Stomach (tissue), 9 donors: Measurements from ENCODE around the gene ZNF766. TPM values are rescaled to one million over a fixed set of nuclear protein-coding genes. Genes with fewer than 3 reads are reported as not detected.
"Not testable (repeated sequence)": the region's sequence is repeated elsewhere in the genome, so short reads cannot be mapped to it uniquely, and the experiment has no call there.

Experiments used
- DNase-seq, 2 donors: peaks; one replicate each; pipeline versions ENCODE4 v3.0.0 to v3.0.0-alpha.2; 2013 to 2019
- H3K27ac ChIP-seq, 5 donors: fragments of 200-600 bp in 4 of 5; sonication (generic) in 4 of 5; one replicate each; pipeline ENCODE4 v1.5.1; 2013 to 2019; ENCODE audit warnings: mild to moderate bottlenecking in 1 of 5, moderate library complexity in 1 of 5
- H3K27me3 ChIP-seq, 3 donors: fragments of 200-600 bp; sonication (generic); one replicate each; pipeline ENCODE4 v1.5.1; 2017 to 2019; ENCODE audit warnings: mixed run types in 1 of 3
- H3K36me3 ChIP-seq, 4 donors: fragments of 200-600 bp; sonication (generic); 1 replicate in 3 of 4; 2 replicates in 1 of 4; pipeline ENCODE4 v1.5.1; 2016 to 2019
- H3K4me1 ChIP-seq, 4 donors: fragments of 200-600 bp; sonication (generic); one replicate each; pipeline ENCODE4 v1.5.1; 2016 to 2019
- H3K4me3 ChIP-seq, 4 donors: fragments of 200-600 bp; sonication (generic) in 3 of 4; one replicate each; pipeline ENCODE4 v1.5.1; 2016 to 2019; ENCODE audit warnings: mild to moderate bottlenecking in 1 of 4
- H3K9me3 ChIP-seq, 4 donors: fragments of 200-600 bp; sonication (generic); one replicate each; pipeline ENCODE4 v1.5.1; 2016 to 2019
- EP300 ChIP-seq: sonication (generic); formaldehyde crosslinking; IDR thresholded peaks from one replicate; pipeline ENCODE4 v1.6.1; 2017; ENCODE audit warnings: antibody characterized with exemption
- POLR2A ChIP-seq, 4 donors: fragments of 450-650 bp; IDR thresholded peaks; one replicate each; pipeline ENCODE4 v1.6.1; 2016; ENCODE audit warnings: antibody characterized with exemption in 4 of 4, control low read depth in 2 of 4, mild to moderate bottlenecking in 1 of 4, moderate library complexity in 1 of 4
- POLR2AphosphoS5 ChIP-seq, 3 donors: sonication (generic); formaldehyde crosslinking; IDR thresholded peaks; one replicate each; pipeline ENCODE4 v1.6.1; 2016; ENCODE audit warnings: antibody characterized with exemption in 3 of 3
- WGBS, 5 donors: extraction: QIAGEN DNeasy Blood & Tissue Kit in 3 of 5; methylation state at CpG; one replicate each; pipeline versions ENCODE4 v1.1.5 to v1.1.7; 2013 to 2018; 5-methylcytosine and 5-hydroxymethylcytosine counted together
- intact Hi-C: fragments of 100-400 bp; cut with DNase I; formaldehyde crosslinking; loops from one replicate; pipeline ENCODE4 v1.15.1; 2023; ENCODE audit warnings: low total_unique reads
- polyA plus RNA-seq, 3 donors: library from polyadenylated mRNA; stranded (reverse); fragments of 200-250 nt; gene quantifications; one replicate each; pipeline ENCODE4 v1.2.3, GENCODE V29; 2013
- small RNA-seq, 4 donors: library from RNA; depleted of rRNA; stranded (forward); fragments of <200 nt; gene quantifications; one replicate each; pipeline ENCODE3, GENCODE V24; 2016
- total RNA-seq, 5 donors: library from RNA; depleted of rRNA; stranded (reverse); fragments of >200 nt; gene quantifications; one replicate each; pipeline versions ENCODE4 v1.1.0 to v1.2.3, GENCODE V29; 2014 to 2016
- TF ChIP-seq, protein P1 (sequence below), 7 experiments: fragments of 450-650 bp in 4 of 7; fragments of 200-600 bp in 3 of 7; sonication (generic) in 3 of 7; IDR thresholded peaks; one replicate each; pipeline ENCODE4 v1.5.1; 2016 to 2019; ENCODE audit warnings: antibody characterized with exemption in 7 of 7, control low read depth in 2 of 7, mild to moderate bottlenecking in 1 of 7
- donor health status: healthy with polysubstance abuse.
- donor health status: Bipolar disorder and iron deficiency.
- donor health status: healthy.

ZNF766 gene
- total and polyA plus RNA-seq, 8 donors, result 1.3 to 19.6 (median 4.2) TPM

DNA sequence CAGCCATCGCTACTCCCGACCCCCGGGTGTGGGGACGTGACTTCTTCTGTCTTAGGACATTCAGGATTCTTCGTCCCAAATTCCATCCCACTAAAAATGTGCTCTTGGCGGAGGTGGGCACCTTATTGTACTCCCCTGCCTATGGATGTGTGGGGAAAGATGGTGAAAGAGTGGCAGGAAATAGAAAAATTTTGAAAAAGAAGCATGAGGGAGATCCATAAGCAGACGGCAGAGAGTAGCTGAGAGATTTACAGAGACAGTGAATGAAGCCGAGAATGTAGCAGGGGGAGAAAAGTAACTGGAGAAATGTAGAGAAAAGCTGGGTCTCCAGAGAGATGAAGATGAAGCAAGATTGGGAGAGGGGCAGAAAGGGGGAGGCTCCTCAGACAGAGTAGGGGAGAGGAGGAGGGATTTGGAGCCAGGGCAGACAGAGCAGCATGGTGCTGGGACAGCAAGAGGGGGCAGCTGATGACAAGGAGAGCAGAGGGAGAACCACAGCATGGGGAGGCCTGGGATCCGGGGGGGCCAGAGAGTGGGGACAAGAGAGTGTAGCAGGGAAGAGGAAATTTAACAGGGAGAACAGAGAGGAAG, 67.5 kb downstream of the ZNF766 start:
- Histone ChIP-seq H3K36me3 (peaks cover 0 to 14% (median 3%) of the 10 kb centered on the region in 4 donors), H3K27me3 (no peaks in the 10 kb centered on the region), H3K27ac (peak overlapping the region in 4 of 5 donors; percentile 78 to 87 (median 83)), H3K9me3 (peaks cover 13 to 65% (median 39%) of the 10 kb centered on the region in 4 donors), H3K4me1 (peaks cover 6 to 18% (median 10%) of the 10 kb centered on the region in 4 donors), H3K4me3 (peak overlapping the region; percentile 64 to 77 (median 75))
- DNase-seq, result peak in 1 of 2 donors; percentile 35
- 2 to 4% (median 4%) methylated on average over 9 of the region's 9 CpGs for WGBS, 5 donors
- intact Hi-C loops, result no loop called here
- TF ChIP-seq POLR2A (IDR thresholded peaks at IDR 0.05) (no peak), EP300 (no peak), POLR2AphosphoS5 (IDR thresholded peaks at IDR 0.05) (no peak)
- TF ChIP-seq, protein P1, sequence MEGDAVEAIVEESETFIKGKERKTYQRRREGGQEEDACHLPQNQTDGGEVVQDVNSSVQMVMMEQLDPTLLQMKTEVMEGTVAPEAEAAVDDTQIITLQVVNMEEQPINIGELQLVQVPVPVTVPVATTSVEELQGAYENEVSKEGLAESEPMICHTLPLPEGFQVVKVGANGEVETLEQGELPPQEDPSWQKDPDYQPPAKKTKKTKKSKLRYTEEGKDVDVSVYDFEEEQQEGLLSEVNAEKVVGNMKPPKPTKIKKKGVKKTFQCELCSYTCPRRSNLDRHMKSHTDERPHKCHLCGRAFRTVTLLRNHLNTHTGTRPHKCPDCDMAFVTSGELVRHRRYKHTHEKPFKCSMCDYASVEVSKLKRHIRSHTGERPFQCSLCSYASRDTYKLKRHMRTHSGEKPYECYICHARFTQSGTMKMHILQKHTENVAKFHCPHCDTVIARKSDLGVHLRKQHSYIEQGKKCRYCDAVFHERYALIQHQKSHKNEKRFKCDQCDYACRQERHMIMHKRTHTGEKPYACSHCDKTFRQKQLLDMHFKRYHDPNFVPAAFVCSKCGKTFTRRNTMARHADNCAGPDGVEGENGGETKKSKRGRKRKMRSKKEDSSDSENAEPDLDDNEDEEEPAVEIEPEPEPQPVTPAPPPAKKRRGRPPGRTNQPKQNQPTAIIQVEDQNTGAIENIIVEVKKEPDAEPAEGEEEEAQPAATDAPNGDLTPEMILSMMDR (IDR thresholded peaks at IDR 0.05), result no peak

DNA sequence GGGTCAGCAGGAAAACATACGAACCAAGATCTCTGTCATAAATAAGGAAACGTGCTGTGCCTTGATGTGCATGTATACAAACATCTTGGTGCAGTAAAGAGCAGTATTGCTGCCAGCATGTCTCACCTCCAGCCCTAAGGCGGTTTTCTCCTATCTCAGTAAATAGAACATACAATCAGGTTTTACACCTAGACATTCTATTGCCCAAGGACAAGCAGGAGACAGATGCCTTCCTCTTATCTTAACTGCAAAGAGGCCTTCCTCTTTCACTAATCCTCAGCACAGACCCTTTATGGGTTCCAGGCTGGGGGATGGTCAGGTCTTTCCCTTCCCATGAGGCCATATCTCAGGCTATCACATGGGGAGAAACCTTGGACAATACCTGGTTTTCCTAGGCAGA, 69.6 kb downstream of the ZNF766 start:
- whole genome bisulfite sequencing, 5 donors, result 66 to 84% (median 78%) methylated on average over 3 of the region's 3 CpGs
- not testable (repeated sequence) for DNase-seq

GRCh38 chr19:52343548-52343947, 74.2 kb downstream of the ZNF766 start:
- no peak overlapping the region for H3K4me3 ChIP-seq
- H3K4me1 ChIP-seq, result no peaks in the 10 kb centered on the region
- H3K36me3 ChIP-seq, result peaks cover 0 to 18% (median 14%) of the 10 kb centered on the region in 4 donors
- DNase-seq, result peak; percentile 36 to 87
- H3K27me3 ChIP-seq, result no peaks in the 10 kb centered on the region
- no peak for TF ChIP-seq POLR2A (IDR thresholded peaks at IDR 0.05)
- TF ChIP-seq, protein P1 (IDR thresholded peaks at IDR 0.05), result peak in 2 of 7 experiments; percentile 26 to 41
- no peak overlapping the region for H3K27ac ChIP-seq
- intact Hi-C loops, result no loop called here
- peaks cover 0 to 64% (median 29%) of the 10 kb centered on the region in 4 donors for H3K9me3 ChIP-seq
- 21 to 33% (median 27%) methylated on average over 8 of the region's 8 CpGs for WGBS, 5 donors

More for the DNA sequence above, 69.6 kb downstream of the ZNF766 start:
- intact Hi-C loops, H3K27ac ChIP-seq, H3K27me3 ChIP-seq, H3K4me3 ChIP-seq: not testable (repeated sequence)
- peaks cover 6 to 18% (median 10%) of the 10 kb centered on the region in 4 donors for H3K4me1 ChIP-seq
- peaks cover 4 to 52% (median 27%) of the 10 kb centered on the region in 4 donors for H3K9me3 ChIP-seq
- H3K36me3 ChIP-seq, result peaks cover 0 to 11% (median 3%) of the 10 kb centered on the region in 4 donors

DNA sequence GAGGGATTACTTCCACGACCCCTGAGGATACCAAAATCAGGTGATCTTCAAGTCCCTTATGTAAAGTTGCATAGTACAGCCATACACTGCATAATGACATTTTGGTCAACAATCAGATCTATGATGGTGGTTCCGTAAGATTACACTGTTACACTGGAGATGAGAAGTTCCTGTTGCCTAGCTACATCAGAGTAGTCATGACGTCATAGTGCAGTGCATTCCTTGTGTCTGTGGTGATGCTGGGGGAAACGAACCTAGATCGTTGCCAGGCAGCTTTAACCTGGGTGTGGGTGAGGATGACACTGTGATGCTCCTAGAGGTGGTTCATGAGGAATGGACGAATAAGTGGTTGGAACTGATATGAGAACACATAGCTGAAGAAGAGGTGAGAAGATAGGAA, 75.8 kb downstream of the ZNF766 start:
- DNase-seq, result no peak
- peaks cover 4 to 34% (median 29%) of the 10 kb centered on the region in 4 donors for H3K36me3 ChIP-seq
- 81 to 89% (median 86%) methylated on average over 6 of the region's 6 CpGs for WGBS, 5 donors
- no peak overlapping the region for H3K27ac ChIP-seq
- no peak overlapping the region for H3K4me3 ChIP-seq
- no peaks in the 10 kb centered on the region for H3K27me3 ChIP-seq
- peaks cover 0 to 69% (median 31%) of the 10 kb centered on the region in 4 donors for H3K9me3 ChIP-seq
- TF ChIP-seq POLR2AphosphoS5 (IDR thresholded peaks at IDR 0.05), result no peak
- no peaks in the 10 kb centered on the region for H3K4me1 ChIP-seq
- intact Hi-C loops, result no loop called here

Small RNA genes lying within 50 kb of the gene (small RNA-seq; reads per million reads assigned to genes)
- gene MIR643 (0 to 0.15 (median 0) reads per million in 4 donors), gene MIR6801 (0 reads per million in 4 donors), gene RF00019 (0 reads per million in 4 donors)

Other genes with a start within 250 kb of the ZNF766 start
- gene ZNF614, start 241.2 kb upstream of the ZNF766 start, total RNA-seq, result 10 to 100 TPM in 2 of 5 donors, 1 to 10 TPM in 2, not detected in 1; 3.8 to 15.2 (median 8.7) TPM
- 1 to 10 TPM; 1.9 to 2.9 (median 2.0) TPM for gene ZNF614, start 241.2 kb upstream of the ZNF766 start, polyA plus RNA-seq
- 10 to 100 TPM in 3 of 5 donors, 1 to 10 TPM in 2; 5.2 to 41.3 (median 17.0) TPM for gene ZNF432, start 220.7 kb upstream of the ZNF766 start, total RNA-seq
- 1 to 10 TPM; 2.6 to 9.2 (median 9.0) TPM for gene ZNF432, start 220.7 kb upstream of the ZNF766 start, polyA plus RNA-seq
- 10 to 100 TPM in 4 of 5 donors, 1 to 10 TPM in 1; 4.3 to 47.4 (median 20.7) TPM for gene ZNF841, start 173.8 kb upstream of the ZNF766 start, total RNA-seq
- 1 to 10 TPM; 5.2 to 6.3 (median 6.2) TPM for gene ZNF841, start 173.8 kb upstream of the ZNF766 start, polyA plus RNA-seq
- 10 to 100 TPM in 1 of 5 donors, 1 to 10 TPM in 3, under 1 TPM in 1; 0.29 to 23.3 (median 7.2) TPM for gene ZNF616, start 129.6 kb upstream of the ZNF766 start, total RNA-seq
- gene ZNF616, start 129.6 kb upstream of the ZNF766 start, polyA plus RNA-seq, result 1 to 10 TPM; 1.7 to 2.0 (median 1.7) TPM
- 10 to 100 TPM in 2 of 5 donors, 1 to 10 TPM in 3; 1.3 to 17.7 (median 4.1) TPM for gene ZNF836, start 98.0 kb upstream of the ZNF766 start, total RNA-seq
- gene ZNF836, start 98.0 kb upstream of the ZNF766 start, polyA plus RNA-seq, result 1 to 10 TPM; 3.2 to 4.5 (median 3.4) TPM
- 100 to 1,000 TPM in 4 of 5 donors, 10 to 100 TPM in 1; 73.3 to 272 (median 192) TPM for gene PPP2R1A, start 79.5 kb upstream of the ZNF766 start, total RNA-seq
- gene PPP2R1A, start 79.5 kb upstream of the ZNF766 start, polyA plus RNA-seq, result 100 to 1,000 TPM in 2 of 3 donors, 10 to 100 TPM in 1; 98.7 to 146 (median 109) TPM
- gene ZNF480, start 27.6 kb downstream of the ZNF766 start, total RNA-seq, result 10 to 100 TPM in 1 of 5 donors, 1 to 10 TPM in 4; 2.2 to 11.0 (median 8.1) TPM
- gene ZNF480, start 27.6 kb downstream of the ZNF766 start, polyA plus RNA-seq, result 1 to 10 TPM; 4.0 to 5.2 (median 4.8) TPM
- gene ZNF610, start 66.7 kb downstream of the ZNF766 start, total RNA-seq, result 1 to 10 TPM in 1 of 5 donors, under 1 TPM in 1, not detected in 3; 0.45 to 2.2 TPM
- 1 to 10 TPM in 2 of 3 donors, under 1 TPM in 1; 0.93 to 2.6 (median 1.4) TPM for gene ZNF610, start 66.7 kb downstream of the ZNF766 start, polyA plus RNA-seq
- 10 to 100 TPM in 3 of 5 donors, 1 to 10 TPM in 2; 4.1 to 44.2 (median 11.6) TPM for gene ZNF880, start 100.3 kb downstream of the ZNF766 start, total RNA-seq
- gene ZNF880, start 100.3 kb downstream of the ZNF766 start, polyA plus RNA-seq, result 10 to 100 TPM in 2 of 3 donors, 1 to 10 TPM in 1; 8.4 to 10.4 (median 10.2) TPM
- 10 to 100 TPM; 11.7 to 40.8 (median 16.2) TPM for gene ZNF528, start 128.3 kb downstream of the ZNF766 start, total RNA-seq
- 1 to 10 TPM; 3.7 to 9.0 (median 5.7) TPM for gene ZNF528, start 128.3 kb downstream of the ZNF766 start, polyA plus RNA-seq
- gene ZNF534, start 159.6 kb downstream of the ZNF766 start, total RNA-seq, result under 1 TPM in 1 of 5 donors, not detected in 4; 0.37 TPM
- gene ZNF534, start 159.6 kb downstream of the ZNF766 start, polyA plus RNA-seq, result under 1 TPM in 1 of 3 donors, not detected in 2; 0.08 TPM
- 1 to 10 TPM in 1 of 5 donors, under 1 TPM in 1, not detected in 3; 0.45 to 4.4 TPM for gene ZNF578, start 184.0 kb downstream of the ZNF766 start, total RNA-seq
- under 1 TPM in 2 of 3 donors, not detected in 1; 0.25 to 0.43 TPM for gene ZNF578, start 184.0 kb downstream of the ZNF766 start, polyA plus RNA-seq